ENCODE data around the gene LETMD1.

- TF ChIP-seq REST (tag by site-specific recombination; IDR thresholded peaks at IDR 0.05) (no peak), ZNF18 (tag by site-specific recombination; IDR thresholded peaks at IDR 0.05) (no peak), ZBTB21 (tag by site-specific recombination; IDR thresholded peaks at IDR 0.05) (no peak), OSR2 (tag by site-specific recombination; IDR thresholded peaks at IDR 0.05) (no peak), YY1 (tag by site-specific recombination; IDR thresholded peaks at IDR 0.05) (no peak), ZNF548 (tag by site-specific recombination; IDR thresholded peaks at IDR 0.05) (no peak), ZNF248 (tag by site-specific recombination; IDR thresholded peaks at IDR 0.05) (no peak), CTCF (tag by site-specific recombination; IDR thresholded peaks at IDR 0.05) (no peak)
These were observed 55.9 kb downstream of the LETMD1 start for GRCh38 chr12:51103977-51104376.

Measured in HEK293 (cell line).